Astrocyte of the cerebellum (primary cell): Measurements from ENCODE around the gene MBD3.

Experiments used
- DNase-seq: peaks from one replicate; pipeline ENCODE4 v3.0.0-alpha.2; 2011; ENCODE audit warnings: low read depth
- H3K4me3 ChIP-seq: 2 replicates; pipeline ENCODE4 v1.5.1; 2011; ENCODE audit warnings: mild to moderate bottlenecking, low read depth, low read length, moderate library complexity
- in situ Hi-C: cut with HindIII; loops from 2 replicates; pipeline ENCODE4 v1.10.0; 2017; ENCODE audit warnings: low sequenced_read_pairs
- TF ChIP-seq, protein P1 (sequence below): IDR thresholded peaks from 2 replicates; pipeline ENCODE4 v1.5.1; 2012; ENCODE audit warnings: low read length, low read depth, moderate library complexity, mild to moderate bottlenecking; ENCODE audit errors: missing control alignments

MBD3 gene

GRCh38 chr19:1556390-1557070, 36.1 kb downstream of the MBD3 start:
- no peak overlapping the region for H3K4me3 ChIP-seq
- TF ChIP-seq, protein P1, sequence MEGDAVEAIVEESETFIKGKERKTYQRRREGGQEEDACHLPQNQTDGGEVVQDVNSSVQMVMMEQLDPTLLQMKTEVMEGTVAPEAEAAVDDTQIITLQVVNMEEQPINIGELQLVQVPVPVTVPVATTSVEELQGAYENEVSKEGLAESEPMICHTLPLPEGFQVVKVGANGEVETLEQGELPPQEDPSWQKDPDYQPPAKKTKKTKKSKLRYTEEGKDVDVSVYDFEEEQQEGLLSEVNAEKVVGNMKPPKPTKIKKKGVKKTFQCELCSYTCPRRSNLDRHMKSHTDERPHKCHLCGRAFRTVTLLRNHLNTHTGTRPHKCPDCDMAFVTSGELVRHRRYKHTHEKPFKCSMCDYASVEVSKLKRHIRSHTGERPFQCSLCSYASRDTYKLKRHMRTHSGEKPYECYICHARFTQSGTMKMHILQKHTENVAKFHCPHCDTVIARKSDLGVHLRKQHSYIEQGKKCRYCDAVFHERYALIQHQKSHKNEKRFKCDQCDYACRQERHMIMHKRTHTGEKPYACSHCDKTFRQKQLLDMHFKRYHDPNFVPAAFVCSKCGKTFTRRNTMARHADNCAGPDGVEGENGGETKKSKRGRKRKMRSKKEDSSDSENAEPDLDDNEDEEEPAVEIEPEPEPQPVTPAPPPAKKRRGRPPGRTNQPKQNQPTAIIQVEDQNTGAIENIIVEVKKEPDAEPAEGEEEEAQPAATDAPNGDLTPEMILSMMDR, result no peak
- in situ Hi-C loops, result no loop called here
- DNase-seq, result no peak

- no peak overlapping the region for H3K4me3 ChIP-seq
- in situ Hi-C loops, result no loop called here
- TF ChIP-seq, protein P1, result no peak
Measured at GRCh38 chr19:1555487-1556389, 36.9 kb downstream of the MBD3 start.

GRCh38 chr19:1554968-1555367, 37.7 kb downstream of the MBD3 start:
- no peak for DNase-seq
- no peak overlapping the region for H3K4me3 ChIP-seq
- TF ChIP-seq, protein P1, result no peak
- in situ Hi-C loops, result no loop called here

More at GRCh38 chr19:1555487-1556389, 36.9 kb downstream of the MBD3 start:
- no peak for DNase-seq

GRCh38 chr19:1553415-1553814, 39.2 kb downstream of the MBD3 start:
- in situ Hi-C loops, result no loop called here
- DNase-seq, result no peak
- TF ChIP-seq, protein P1, result no peak
- no peak overlapping the region for H3K4me3 ChIP-seq

GRCh38 chr19:1551068-1552040, 41.3 kb downstream of the MBD3 start:
- DNase-seq, result no peak
- no peak overlapping the region for H3K4me3 ChIP-seq
- TF ChIP-seq, protein P1, result no peak
- in situ Hi-C loops, result no loop called here

DNA sequence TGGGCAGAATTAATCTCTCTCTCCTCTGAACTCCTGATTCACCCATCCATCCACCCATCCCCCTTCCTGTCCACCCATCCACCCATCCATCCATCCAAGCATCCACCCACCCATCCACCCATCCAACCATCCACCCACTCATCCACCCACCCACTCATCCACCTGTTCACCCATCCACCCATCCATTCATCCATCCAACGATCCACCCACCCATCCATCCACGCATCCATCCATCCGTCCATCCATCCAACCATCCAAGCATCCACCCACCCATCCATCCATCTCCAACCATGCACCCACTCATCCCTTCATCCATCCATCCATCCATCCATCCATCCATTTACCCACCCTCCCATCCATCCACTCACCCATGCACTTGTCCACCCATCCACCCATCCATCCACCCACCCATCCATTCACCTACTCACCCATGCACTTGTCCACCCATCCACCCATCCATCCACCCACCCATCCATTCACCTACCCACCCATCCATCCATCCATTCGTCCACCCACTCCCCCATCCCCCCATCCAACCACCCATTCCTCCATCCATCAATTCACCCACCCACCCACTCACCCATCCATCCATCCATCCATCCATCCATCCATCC, 43.2 kb downstream of the MBD3 start:
- TF ChIP-seq, protein P1, result no peak
- in situ Hi-C loops, result no loop called here
- DNase-seq, result no peak
- no peak overlapping the region for H3K4me3 ChIP-seq
